Right lobe of liver (tissue), 6 donors: ENCODE results near the gene CDKN2B. TPM values are rescaled to one million over a fixed set of nuclear protein-coding genes. Genes with fewer than 3 reads are reported as not detected.

Source experiments
- ATAC-seq, 4 donors: fragments of 200-7000 bp; cut with Tn5 transposase; one replicate each; pipeline ENCODE4 v1.9.1; 2020; ENCODE audit warnings: mild to moderate bottlenecking in 4 of 4, moderate library complexity in 4 of 4
- DNase-seq, 3 donors: peaks; one replicate each; pipeline ENCODE4 v3.0.0-alpha.2; 2020
- H3K27ac ChIP-seq, 3 donors: fragments of 200-600 bp; one replicate each; pipeline ENCODE4 v1.8.0; 2022
- H3K27me3 ChIP-seq, 2 donors: fragments of 200-600 bp; one replicate each; pipeline ENCODE4 v1.8.0; 2022
- H3K36me3 ChIP-seq, 4 donors: fragments of 200-600 bp; sonication (generic) in 1 of 4; one replicate each; pipeline versions ENCODE4 v1.5.1 to v1.8.0; 2017 to 2022; ENCODE audit warnings: control low read depth in 1 of 4
- H3K4me1 ChIP-seq, 4 donors: fragments of 200-600 bp; sonication (generic) in 1 of 4; one replicate each; pipeline versions ENCODE4 v1.5.1 to v1.8.0; 2017 to 2022; ENCODE audit warnings: control low read depth in 1 of 4
- H3K4me3 ChIP-seq, 3 donors: fragments of 200-600 bp; one replicate each; pipeline ENCODE4 v1.8.0; 2022
- H3K9me3 ChIP-seq, 4 donors: fragments of 200-600 bp; sonication (generic) in 1 of 4; one replicate each; pipeline versions ENCODE4 v1.5.1 to v1.8.0; 2017 to 2022; ENCODE audit warnings: control low read depth in 1 of 4
- POLR2A ChIP-seq: fragments of 450-650 bp; IDR thresholded peaks from one replicate; pipeline ENCODE4 v1.6.1; 2017; ENCODE audit warnings: antibody characterized with exemption, mild to moderate bottlenecking
- WGBS: methylation state at CpG from one replicate; pipeline ENCODE4 v1.1.6; 2018; ENCODE audit warnings: low coverage, low lambda C conversion rate; ENCODE audit not compliant: insufficient coverage; ENCODE audit errors: missing lambda C conversion rate; 5-methylcytosine and 5-hydroxymethylcytosine counted together
- intact Hi-C, 2 donors: fragments of 100-400 bp; cut with DNase I; formaldehyde crosslinking; loops; one replicate each; pipeline versions ENCODE4 v1.11.2 to v1.14.1; 2022
- total RNA-seq, 6 experiments: library from RNA; depleted of rRNA in 2 of 6; stranded (reverse); fragments of >200 nt in 2 of 6; fragmentation: NEBNext Ultra II Directional in 3 of 6; extraction: Animal tissue kit (Norgen Biotek cat#: 25700) in 3 of 6; gene quantifications; one replicate each; pipeline versions ENCODE4 v1.1.0 to v1.2.4, GENCODE V29; 2016 to 2023
- TF ChIP-seq, protein P1 (sequence below), 4 donors: fragments of 200-600 bp in 3 of 4; fragments of 450-650 bp in 1 of 4; IDR thresholded peaks; one replicate each; pipeline versions ENCODE4 v1.5.1 to v1.8.0; 2016 to 2022; ENCODE audit warnings: antibody characterized with exemption in 4 of 4, mild to moderate bottlenecking in 2 of 4
- donor health status: DM: no; HTN: yes; CAD: no.
- donor health status: DM: no; HTN: no; CAD: no.
- donor health status: DM: no; HTN: no; CAD: no.
- donor health status: DM: no; HTN: yes; CAD: no.
- donor health status: DM: no; HTN: yes; CAD: no.

Gene CDKN2B
- total RNA-seq, 6 experiments from 2014 or later = 0.64 to 4.2 (median 1.8) TPM

DNA sequence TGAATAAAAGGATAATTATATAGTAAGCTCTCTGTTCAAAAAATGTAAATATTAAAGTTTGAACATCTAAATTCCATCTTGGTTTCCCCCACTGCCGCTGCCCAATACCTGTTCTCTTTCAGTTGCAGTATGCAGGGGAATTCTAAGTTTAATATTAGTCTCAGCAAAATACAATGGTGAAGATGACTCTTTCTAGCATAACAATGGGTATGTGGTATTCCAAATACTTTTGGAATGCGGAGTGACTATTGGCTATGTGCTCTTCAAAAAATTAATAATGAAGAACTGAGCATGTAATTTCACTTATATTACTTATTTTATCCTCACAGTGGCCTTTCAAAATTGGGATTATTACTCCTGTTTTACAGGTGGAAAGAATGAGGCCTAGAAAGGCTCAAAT, 11.1 kb downstream of the CDKN2B start:
- Histone ChIP-seq H3K27me3 (peaks cover 0 to 3% of the 10 kb centered on the region in 2 donors), H3K9me3 (no peaks in the 10 kb centered on the region), H3K36me3 (no peaks in the 10 kb centered on the region), H3K27ac (no peak overlapping the region), H3K4me3 (no peak overlapping the region), H3K4me1 (peaks cover 0 to 4% (median 0%) of the 10 kb centered on the region in 4 donors)
- ATAC-seq = no peak
- DNase-seq = no peak
- intact Hi-C loops = no loop called here
- TF ChIP-seq POLR2A = no peak
- TF ChIP-seq, protein P1, sequence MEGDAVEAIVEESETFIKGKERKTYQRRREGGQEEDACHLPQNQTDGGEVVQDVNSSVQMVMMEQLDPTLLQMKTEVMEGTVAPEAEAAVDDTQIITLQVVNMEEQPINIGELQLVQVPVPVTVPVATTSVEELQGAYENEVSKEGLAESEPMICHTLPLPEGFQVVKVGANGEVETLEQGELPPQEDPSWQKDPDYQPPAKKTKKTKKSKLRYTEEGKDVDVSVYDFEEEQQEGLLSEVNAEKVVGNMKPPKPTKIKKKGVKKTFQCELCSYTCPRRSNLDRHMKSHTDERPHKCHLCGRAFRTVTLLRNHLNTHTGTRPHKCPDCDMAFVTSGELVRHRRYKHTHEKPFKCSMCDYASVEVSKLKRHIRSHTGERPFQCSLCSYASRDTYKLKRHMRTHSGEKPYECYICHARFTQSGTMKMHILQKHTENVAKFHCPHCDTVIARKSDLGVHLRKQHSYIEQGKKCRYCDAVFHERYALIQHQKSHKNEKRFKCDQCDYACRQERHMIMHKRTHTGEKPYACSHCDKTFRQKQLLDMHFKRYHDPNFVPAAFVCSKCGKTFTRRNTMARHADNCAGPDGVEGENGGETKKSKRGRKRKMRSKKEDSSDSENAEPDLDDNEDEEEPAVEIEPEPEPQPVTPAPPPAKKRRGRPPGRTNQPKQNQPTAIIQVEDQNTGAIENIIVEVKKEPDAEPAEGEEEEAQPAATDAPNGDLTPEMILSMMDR (IDR thresholded peaks at IDR 0.05) = no peak
- 91% methylated on average over 2 of the region's 2 CpGs for WGBS

DNA sequence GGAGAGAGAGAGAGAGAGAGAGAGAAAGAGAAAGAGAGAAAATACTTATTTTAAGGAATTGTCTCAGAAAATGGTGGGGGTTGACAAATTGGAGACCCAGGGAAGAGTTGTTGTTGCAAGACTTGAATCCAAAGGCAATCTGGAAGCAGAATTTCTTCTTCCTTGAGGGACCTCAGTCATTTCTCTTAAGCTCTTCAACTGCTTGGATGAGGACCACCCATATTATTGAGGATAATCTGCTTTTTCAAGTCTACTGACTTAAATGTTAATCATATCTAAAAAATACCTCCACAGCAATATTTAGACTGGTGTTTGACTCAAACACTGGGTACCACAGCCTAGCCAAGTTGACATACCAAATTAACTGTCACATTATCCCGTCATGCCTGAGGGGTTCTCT, 11.6 kb downstream of the CDKN2B start:
- DNase-seq = no peak
- Histone ChIP-seq H3K4me3 (no peak overlapping the region), H3K27me3 (peaks cover 0 to 3% of the 10 kb centered on the region in 2 donors), H3K9me3 (no peaks in the 10 kb centered on the region), H3K4me1 (peaks cover 0 to 4% (median 0%) of the 10 kb centered on the region in 4 donors), H3K27ac (no peak overlapping the region), H3K36me3 (no peaks in the 10 kb centered on the region)
- intact Hi-C loops = no loop called here
- 88% methylated on average over 1 of the region's 1 CpG for WGBS
- TF ChIP-seq POLR2A = no peak
- TF ChIP-seq, protein P1 (IDR thresholded peaks at IDR 0.05) = no peak
- no peak for ATAC-seq

DNA sequence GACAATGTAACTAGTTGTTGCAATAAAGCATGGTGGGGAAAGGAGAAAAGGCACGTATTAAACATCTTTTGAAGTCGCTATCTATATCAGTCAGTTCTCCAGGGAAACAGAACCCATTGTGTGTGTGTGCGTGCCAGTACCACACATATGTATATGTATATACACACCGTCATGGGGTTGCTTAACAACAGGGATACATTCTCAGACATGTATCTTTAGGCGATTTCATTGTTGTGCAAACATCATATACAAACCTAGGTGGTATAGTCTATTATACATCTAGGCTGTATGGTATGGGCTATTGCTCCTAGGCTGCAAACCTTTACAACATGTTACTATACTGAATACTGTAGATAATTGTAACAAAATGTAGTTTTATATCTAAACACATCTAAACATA, 12.2 kb downstream of the CDKN2B start:
- Histone ChIP-seq H3K36me3 (no peaks in the 10 kb centered on the region), H3K4me3 (no peak overlapping the region), H3K27me3 (peaks cover 0 to 3% of the 10 kb centered on the region in 2 donors), H3K27ac (no peak overlapping the region), H3K9me3 (no peaks in the 10 kb centered on the region), H3K4me1 (peaks cover 0 to 4% (median 0%) of the 10 kb centered on the region in 4 donors)
- TF ChIP-seq POLR2A = no peak
- TF ChIP-seq, protein P1 (IDR thresholded peaks at IDR 0.05) = no peak
- DNase-seq (no peak), ATAC-seq (no peak)
- 80% methylated on average over 4 of the region's 5 CpGs for WGBS
- intact Hi-C loops = no loop called here

- peaks cover 0 to 3% of the 10 kb centered on the region in 2 donors for H3K27me3 ChIP-seq
- no peaks in the 10 kb centered on the region for H3K36me3 ChIP-seq
- no peak for TF ChIP-seq POLR2A
- TF ChIP-seq, protein P1 (IDR thresholded peaks at IDR 0.05) = no peak
- H3K27ac ChIP-seq = no peak overlapping the region
- DNase-seq (no peak), ATAC-seq (no peak)
- intact Hi-C loops = no loop called here
- H3K4me1 ChIP-seq = peaks cover 0 to 4% (median 0%) of the 10 kb centered on the region in 4 donors
- no peak overlapping the region for H3K4me3 ChIP-seq
- 70% methylated on average over 9 of the region's 9 CpGs for WGBS
- no peaks in the 10 kb centered on the region for H3K9me3 ChIP-seq
These were observed 12.7 kb downstream of the CDKN2B start for GRCh38 chr9:21996438-21996837.
